ENCODE data around the gene PTPRG. TPM values are rescaled to one million over a fixed set of nuclear protein-coding genes. Genes with fewer than 3 reads are reported as not detected.

PTPRG gene
- total RNA-seq, 2 experiments from 2014 or later = 0.03 to 0.05 TPM

DNA sequence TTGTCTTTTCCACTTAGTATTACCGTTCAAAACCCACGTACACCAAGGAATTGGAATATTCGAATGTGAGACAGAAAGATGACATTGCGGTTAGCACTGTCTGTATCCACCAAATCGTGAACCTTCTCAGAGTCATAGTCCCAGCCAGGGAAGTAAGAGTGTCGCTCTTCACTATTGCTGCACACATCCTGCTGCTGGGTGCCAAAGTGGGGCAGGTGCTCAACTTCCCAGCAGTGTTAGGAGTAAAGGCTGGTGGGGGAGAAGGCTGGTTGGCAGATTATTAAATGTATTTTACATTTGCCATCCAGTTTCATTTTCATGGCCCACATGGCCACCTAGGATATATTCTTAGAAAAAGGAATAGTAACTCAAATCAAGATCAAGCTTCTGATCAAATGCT lies 65.1 kb downstream of the PTPRG start:
- Mint-ChIP-seq H3K27me3 (no peaks in the 10 kb centered on the region), H3K9me3 (no peaks in the 10 kb centered on the region), H3K27ac (no peak overlapping the region), H3K4me3 (no peak overlapping the region), H3K4me1 (ENCODE audit: low read depth) (no peaks in the 10 kb centered on the region), H3K36me3 (ENCODE audit: low read depth) (no peaks in the 10 kb centered on the region)
- Histone ChIP-seq H3K27me3 (ENCODE audit: control insufficient read depth in 1 of 2, insufficient read depth in 2 of 2, low read length in 2 of 2) (no peaks in the 10 kb centered on the region), H3K27ac (ENCODE audit: low read depth in 1 of 2, low read length in 2 of 2) (no peak overlapping the region), H3K4me3 (ENCODE audit: low read length) (no peak overlapping the region), H3K9me3 (ENCODE audit: control insufficient read depth in 1 of 2, insufficient read depth in 1 of 2, low read length in 2 of 2) (no peaks in the 10 kb centered on the region), H3K4me1 (ENCODE audit: insufficient read depth, low read length) (no peaks in the 10 kb centered on the region), H3K36me3 (ENCODE audit: insufficient read depth, low read length) (no peaks in the 10 kb centered on the region)
- DNase-seq = no peak
- no peak for ATAC-seq (ENCODE audit: poor library complexity)
- intact Hi-C loops (cut with DNase I, micrococcal nuclease) = no loop called here
- TF ChIP-seq, protein P1, sequence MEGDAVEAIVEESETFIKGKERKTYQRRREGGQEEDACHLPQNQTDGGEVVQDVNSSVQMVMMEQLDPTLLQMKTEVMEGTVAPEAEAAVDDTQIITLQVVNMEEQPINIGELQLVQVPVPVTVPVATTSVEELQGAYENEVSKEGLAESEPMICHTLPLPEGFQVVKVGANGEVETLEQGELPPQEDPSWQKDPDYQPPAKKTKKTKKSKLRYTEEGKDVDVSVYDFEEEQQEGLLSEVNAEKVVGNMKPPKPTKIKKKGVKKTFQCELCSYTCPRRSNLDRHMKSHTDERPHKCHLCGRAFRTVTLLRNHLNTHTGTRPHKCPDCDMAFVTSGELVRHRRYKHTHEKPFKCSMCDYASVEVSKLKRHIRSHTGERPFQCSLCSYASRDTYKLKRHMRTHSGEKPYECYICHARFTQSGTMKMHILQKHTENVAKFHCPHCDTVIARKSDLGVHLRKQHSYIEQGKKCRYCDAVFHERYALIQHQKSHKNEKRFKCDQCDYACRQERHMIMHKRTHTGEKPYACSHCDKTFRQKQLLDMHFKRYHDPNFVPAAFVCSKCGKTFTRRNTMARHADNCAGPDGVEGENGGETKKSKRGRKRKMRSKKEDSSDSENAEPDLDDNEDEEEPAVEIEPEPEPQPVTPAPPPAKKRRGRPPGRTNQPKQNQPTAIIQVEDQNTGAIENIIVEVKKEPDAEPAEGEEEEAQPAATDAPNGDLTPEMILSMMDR (IDR thresholded peaks at IDR 0.05) = no peak
- CTCF ChIA-PET = no interaction called here
- POLR2A ChIA-PET = no interaction called here

GRCh38 chr3:61627768-61628185 lies 66.4 kb downstream of the PTPRG start:
- Mint-ChIP-seq H3K27ac (no peak overlapping the region), H3K9me3 (no peaks in the 10 kb centered on the region)
- no peak for DNase-seq

DNA sequence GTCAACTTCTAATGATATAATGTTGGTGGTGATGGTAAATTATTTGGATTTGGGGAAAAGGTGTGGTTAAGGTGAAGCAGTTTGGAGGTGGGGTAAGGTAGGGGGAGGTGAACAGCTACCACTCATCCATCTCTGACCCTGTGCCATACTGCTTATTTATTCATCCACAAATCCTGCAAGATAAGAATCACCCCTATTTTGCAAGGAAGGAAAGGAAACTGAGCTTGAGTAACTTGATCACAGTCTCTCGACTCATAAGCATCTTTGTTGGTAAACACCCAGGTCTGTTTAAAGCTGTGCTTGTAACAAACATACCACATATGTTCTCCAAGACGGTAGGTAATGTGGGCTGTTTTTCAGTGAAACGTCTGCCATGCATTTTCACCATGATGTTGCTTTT lies 67.3 kb downstream of the PTPRG start:
- Histone ChIP-seq H3K27me3 (ENCODE audit: control insufficient read depth in 1 of 2, insufficient read depth in 2 of 2, low read length in 2 of 2) (peaks cover 0 to 2% of the 10 kb centered on the region in 2 experiments), H3K27ac (ENCODE audit: low read depth in 1 of 2, low read length in 2 of 2) (no peak overlapping the region), H3K9me3 (ENCODE audit: control insufficient read depth in 1 of 2, insufficient read depth in 1 of 2, low read length in 2 of 2) (peaks cover 0 to 2% of the 10 kb centered on the region in 2 experiments), H3K36me3 (ENCODE audit: insufficient read depth, low read length) (no peaks in the 10 kb centered on the region), H3K4me3 (ENCODE audit: low read length) (no peak overlapping the region), H3K4me1 (ENCODE audit: insufficient read depth, low read length) (no peaks in the 10 kb centered on the region)
- H3K9me3 Mint-ChIP-seq = no peaks in the 10 kb centered on the region
- intact Hi-C loops (cut with DNase I, micrococcal nuclease) = no loop called here
- ChIA-PET CTCF (no interaction called here), POLR2A (no interaction called here)
- TF ChIP-seq, protein P1 (IDR thresholded peaks at IDR 0.05) = no peak
- H3K27me3 Mint-ChIP-seq = peaks cover 7% of the 10 kb centered on the region
- no peak for ATAC-seq (ENCODE audit: poor library complexity)
- no peak for DNase-seq
- H3K27ac Mint-ChIP-seq = no peak overlapping the region
- no peak overlapping the region for H3K4me3 Mint-ChIP-seq
- H3K4me1 Mint-ChIP-seq (ENCODE audit: low read depth) = no peaks in the 10 kb centered on the region
- no peaks in the 10 kb centered on the region for H3K36me3 Mint-ChIP-seq (ENCODE audit: low read depth)

More at GRCh38 chr3:61627768-61628185, 66.4 kb downstream of the PTPRG start:
- intact Hi-C loops (cut with DNase I, micrococcal nuclease) = no loop called here
- no peaks in the 10 kb centered on the region for H3K36me3 Mint-ChIP-seq (ENCODE audit: low read depth)
- TF ChIP-seq, protein P1 (IDR thresholded peaks at IDR 0.05) = no peak
- Histone ChIP-seq H3K27ac (ENCODE audit: low read depth in 1 of 2, low read length in 2 of 2) (no peak overlapping the region), H3K36me3 (ENCODE audit: insufficient read depth, low read length) (no peaks in the 10 kb centered on the region), H3K4me3 (ENCODE audit: low read length) (no peak overlapping the region), H3K27me3 (ENCODE audit: control insufficient read depth in 1 of 2, insufficient read depth in 2 of 2, low read length in 2 of 2) (peaks cover 0 to 2% of the 10 kb centered on the region in 2 experiments), H3K9me3 (ENCODE audit: control insufficient read depth in 1 of 2, insufficient read depth in 1 of 2, low read length in 2 of 2) (peaks cover 0 to 2% of the 10 kb centered on the region in 2 experiments), H3K4me1 (ENCODE audit: insufficient read depth, low read length) (no peaks in the 10 kb centered on the region)
- no peaks in the 10 kb centered on the region for H3K4me1 Mint-ChIP-seq (ENCODE audit: low read depth)
- no peak overlapping the region for H3K4me3 Mint-ChIP-seq
- ChIA-PET POLR2A (no interaction called here), CTCF (no interaction called here)
- no peak for ATAC-seq (ENCODE audit: poor library complexity)
- H3K27me3 Mint-ChIP-seq = peaks cover 7% of the 10 kb centered on the region

Data from CD4-positive, alpha-beta T cell (primary cell).